PC-9 (cell line): ENCODE measurements around the gene SCP2.

Experiments used
- EZH2 ChIP-seq: fragments of 200-600 bp; sonication (generic); IDR thresholded peaks from 2 replicates; pipeline ENCODE4 v1.8.0; 2017; ENCODE audit warnings: antibody characterized with exemption, low read depth
- TF ChIP-seq, protein P1 (sequence below): fragments of 200-600 bp; sonication (generic); conservative IDR thresholded peaks from 2 replicates; pipeline ENCODE4 v1.6.1; 2017; ENCODE audit warnings: mixed run types, antibody characterized with exemption, mild to moderate bottlenecking, moderate library complexity

DNA sequence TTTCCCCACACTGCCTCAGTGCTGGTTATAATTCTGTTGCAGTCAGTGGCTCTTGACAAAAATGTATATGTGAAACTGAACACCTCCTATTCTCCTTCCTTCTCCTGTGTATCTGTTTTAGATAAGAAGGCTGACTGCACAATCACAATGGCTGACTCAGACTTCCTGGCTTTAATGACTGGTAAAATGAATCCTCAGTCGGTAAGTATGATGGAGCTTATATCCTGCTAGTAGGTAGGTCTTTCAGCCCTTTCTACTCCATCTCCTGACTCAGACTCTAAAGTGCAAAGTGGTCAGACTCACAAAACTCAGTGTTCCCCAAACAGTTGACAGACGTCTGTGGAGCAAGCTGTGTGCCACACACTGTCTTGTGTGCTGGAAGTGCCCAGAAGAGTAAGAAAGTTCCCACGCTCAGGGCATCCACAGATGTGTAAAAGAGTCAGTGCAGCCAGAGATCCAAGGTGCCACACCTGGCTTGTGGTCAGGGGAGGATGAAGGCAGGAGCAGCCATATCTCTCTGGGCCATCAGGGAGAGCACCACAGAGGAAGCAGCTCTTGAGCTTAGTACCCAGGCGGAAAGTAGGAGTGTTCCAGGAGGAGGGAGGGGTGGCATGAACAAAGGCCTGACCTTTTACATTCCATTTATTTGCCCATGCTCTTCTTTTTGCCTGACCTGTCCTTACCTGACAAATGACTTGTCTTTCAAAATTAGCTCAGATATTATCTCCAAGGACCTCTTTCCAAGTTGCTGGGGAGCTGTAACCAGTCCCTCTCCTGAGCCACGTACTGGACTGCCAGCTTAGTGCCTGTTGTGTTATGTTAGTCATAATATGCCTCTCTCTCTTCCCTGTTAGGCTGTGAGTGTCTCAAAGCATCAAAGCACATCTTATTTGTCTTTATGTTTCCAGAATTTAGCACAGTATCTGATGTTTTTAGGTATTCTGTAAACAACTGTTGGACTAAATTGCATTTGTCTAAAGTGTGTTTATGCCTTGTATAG lies 121.0 kb downstream of the SCP2 start:
- TF ChIP-seq, protein P1, sequence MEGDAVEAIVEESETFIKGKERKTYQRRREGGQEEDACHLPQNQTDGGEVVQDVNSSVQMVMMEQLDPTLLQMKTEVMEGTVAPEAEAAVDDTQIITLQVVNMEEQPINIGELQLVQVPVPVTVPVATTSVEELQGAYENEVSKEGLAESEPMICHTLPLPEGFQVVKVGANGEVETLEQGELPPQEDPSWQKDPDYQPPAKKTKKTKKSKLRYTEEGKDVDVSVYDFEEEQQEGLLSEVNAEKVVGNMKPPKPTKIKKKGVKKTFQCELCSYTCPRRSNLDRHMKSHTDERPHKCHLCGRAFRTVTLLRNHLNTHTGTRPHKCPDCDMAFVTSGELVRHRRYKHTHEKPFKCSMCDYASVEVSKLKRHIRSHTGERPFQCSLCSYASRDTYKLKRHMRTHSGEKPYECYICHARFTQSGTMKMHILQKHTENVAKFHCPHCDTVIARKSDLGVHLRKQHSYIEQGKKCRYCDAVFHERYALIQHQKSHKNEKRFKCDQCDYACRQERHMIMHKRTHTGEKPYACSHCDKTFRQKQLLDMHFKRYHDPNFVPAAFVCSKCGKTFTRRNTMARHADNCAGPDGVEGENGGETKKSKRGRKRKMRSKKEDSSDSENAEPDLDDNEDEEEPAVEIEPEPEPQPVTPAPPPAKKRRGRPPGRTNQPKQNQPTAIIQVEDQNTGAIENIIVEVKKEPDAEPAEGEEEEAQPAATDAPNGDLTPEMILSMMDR, result no peak
- no peak for TF ChIP-seq EZH2
